GM12891 (cell line): Measurements from ENCODE around the gene ANOS1.
"Not testable (repeated sequence)": the region's sequence is repeated elsewhere in the genome, so short reads cannot be mapped to it uniquely, and the experiment has no call there.

Experiments
- DNase-seq: peaks from one replicate; pipeline ENCODE4 v3.0.0; 2011; ENCODE audit warnings: low spot score; ENCODE audit not compliant: insufficient read length
- FAIRE-seq: peaks from 2 replicates; lab custom pipeline; 2011; peaks lifted over from hg19 to GRCh38; lab: Jason Lieb, UNC
- PAX5 ChIP-seq: IDR thresholded peaks from 2 replicates; pipeline ENCODE4 v1.6.1; 2011; ENCODE audit warnings: low read length, moderate library complexity, mild to moderate bottlenecking; ENCODE audit not compliant: insufficient read depth, severe bottlenecking
- POLR2A ChIP-seq: IDR thresholded peaks from 2 replicates; pipeline ENCODE4 v1.6.1; 2011; ENCODE audit warnings: low read depth, low read length, control low read depth
- POLR2AphosphoS5 ChIP-seq: IDR thresholded peaks from 2 replicates; pipeline ENCODE4 v1.6.1; 2011; ENCODE audit warnings: low read depth, low read length, control low read depth
- POU2F2 ChIP-seq: IDR thresholded peaks from 2 replicates; pipeline ENCODE4 v1.6.1; 2011; ENCODE audit warnings: low read depth, mild to moderate bottlenecking, control low read depth, low read length, moderate library complexity
- SPI1 ChIP-seq: IDR thresholded peaks from 2 replicates; pipeline ENCODE4 v1.6.1; 2011; ENCODE audit warnings: low read depth, low read length, control low read depth
- TAF1 ChIP-seq: IDR thresholded peaks from 2 replicates; pipeline ENCODE4 v1.6.1; 2011; ENCODE audit warnings: low read depth, low read length, control low read depth

ANOS1 gene

DNA sequence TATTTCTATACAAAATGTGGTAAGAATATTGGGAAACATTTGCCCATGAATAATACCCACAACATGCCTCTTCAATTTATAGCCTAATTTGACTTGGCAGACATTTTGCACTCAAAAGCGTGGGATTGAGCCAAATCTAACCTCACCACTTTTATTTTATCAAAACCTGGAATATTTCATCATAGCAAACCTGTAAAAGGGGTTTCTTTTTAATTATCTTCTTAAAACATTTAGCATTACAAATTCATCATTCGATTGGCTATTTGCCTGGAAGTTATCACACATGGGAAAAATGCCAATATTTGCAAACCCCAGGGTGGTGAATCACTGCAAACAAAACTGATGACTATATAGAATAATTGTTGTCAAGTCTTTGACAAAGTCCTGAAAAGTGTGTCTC, 211.1 kb downstream of the ANOS1 start:
- no peak for TF ChIP-seq SPI1
- TF ChIP-seq POLR2AphosphoS5: no peak
- TF ChIP-seq POLR2A: no peak
- DNase-seq: no peak
- no peak for FAIRE-seq

DNA sequence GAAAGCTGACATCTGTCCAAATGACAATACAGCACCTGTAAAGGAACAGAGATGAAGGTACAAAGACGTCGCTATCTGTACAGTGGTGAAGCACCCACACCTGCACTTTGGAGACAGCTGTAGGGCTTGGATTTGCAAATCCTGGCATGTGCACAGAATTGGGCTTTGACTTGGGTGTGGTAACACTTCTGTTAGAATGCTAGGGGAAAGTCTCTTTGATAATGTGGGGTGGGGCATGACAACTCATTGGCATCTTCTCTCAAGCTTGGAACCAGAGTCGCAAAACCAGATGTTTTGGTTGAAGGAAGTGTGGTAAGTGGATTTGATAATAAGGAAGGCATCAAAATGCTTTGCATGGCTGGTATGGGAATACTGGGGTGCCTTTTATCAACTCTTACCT, 211.8 kb downstream of the ANOS1 start:
- DNase-seq (no peak), FAIRE-seq (no peak)
- TF ChIP-seq POLR2A (no peak), PAX5 (no peak), TAF1 (no peak), SPI1 (no peak), POLR2AphosphoS5 (no peak), POU2F2 (no peak)

DNA sequence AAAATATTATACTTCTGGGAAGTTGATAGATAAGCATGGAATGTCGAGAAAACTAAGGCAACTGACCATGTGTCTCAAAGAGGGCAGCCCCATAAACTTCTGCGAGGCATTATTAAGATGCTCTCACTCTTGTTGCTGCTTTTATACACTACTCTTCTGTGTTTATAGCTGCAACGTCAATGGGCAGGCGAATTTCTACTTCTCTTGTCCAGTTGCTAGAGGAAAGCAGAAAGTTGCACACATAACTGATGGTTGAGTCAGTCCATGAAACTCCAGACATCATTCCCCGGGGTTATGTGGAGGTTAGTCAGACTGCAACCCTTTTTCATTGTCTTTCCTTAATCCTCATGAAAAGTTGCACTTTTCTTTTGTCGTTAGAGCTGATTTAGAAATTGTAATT, 227.5 kb downstream of the ANOS1 start:
- no peak for TF ChIP-seq SPI1
- TF ChIP-seq PAX5: no peak
- no peak for TF ChIP-seq POLR2AphosphoS5
- TF ChIP-seq POLR2A: no peak
- no peak for TF ChIP-seq TAF1
- no peak for TF ChIP-seq POU2F2
- DNase-seq (no peak), FAIRE-seq (no peak)

DNA sequence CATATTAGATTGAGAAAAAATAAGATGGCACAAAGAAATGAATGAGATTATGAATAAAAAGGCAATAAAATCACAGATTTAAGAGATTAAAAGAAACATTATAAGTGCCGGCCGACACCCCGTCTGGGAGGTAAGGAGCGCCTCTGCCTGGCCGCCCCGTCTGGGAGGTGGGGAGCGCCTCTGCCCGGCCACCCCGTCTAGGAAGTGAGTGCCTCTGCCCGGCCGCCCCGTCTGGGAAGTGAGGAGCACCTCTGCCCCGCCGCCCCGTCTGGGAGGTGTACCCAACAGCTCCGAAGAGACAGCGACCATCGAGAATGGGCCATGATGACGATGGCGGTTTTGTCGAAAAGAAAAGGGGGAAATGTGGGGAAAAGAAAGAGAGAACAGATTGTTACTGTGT, 229.8 kb downstream of the ANOS1 start:
- not testable (repeated sequence) for FAIRE-seq, DNase-seq

DNA sequence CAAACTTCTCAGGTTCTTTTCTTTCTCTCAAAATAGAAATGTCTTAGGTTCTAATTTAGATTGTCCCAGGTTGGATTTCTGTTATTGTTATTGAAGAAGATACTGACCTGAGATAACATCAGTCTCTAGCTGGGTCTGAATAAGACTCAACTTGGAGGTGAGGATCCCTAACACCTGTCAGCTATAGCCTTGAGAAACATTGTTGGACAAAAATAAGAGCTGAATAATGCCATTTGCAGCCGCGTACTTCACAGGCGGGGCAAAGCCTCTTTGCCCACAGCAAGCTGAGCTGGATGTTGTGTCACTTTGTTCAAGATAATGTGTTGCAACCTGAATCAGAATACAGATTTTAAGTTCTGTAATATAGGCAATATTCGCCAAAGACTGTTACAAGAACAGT, 231.7 kb downstream of the ANOS1 start:
- TF ChIP-seq TAF1 (no peak), POU2F2 (no peak), POLR2AphosphoS5 (no peak), PAX5 (no peak), SPI1 (no peak), POLR2A (no peak)
- FAIRE-seq: no peak
- DNase-seq: no peak

DNA sequence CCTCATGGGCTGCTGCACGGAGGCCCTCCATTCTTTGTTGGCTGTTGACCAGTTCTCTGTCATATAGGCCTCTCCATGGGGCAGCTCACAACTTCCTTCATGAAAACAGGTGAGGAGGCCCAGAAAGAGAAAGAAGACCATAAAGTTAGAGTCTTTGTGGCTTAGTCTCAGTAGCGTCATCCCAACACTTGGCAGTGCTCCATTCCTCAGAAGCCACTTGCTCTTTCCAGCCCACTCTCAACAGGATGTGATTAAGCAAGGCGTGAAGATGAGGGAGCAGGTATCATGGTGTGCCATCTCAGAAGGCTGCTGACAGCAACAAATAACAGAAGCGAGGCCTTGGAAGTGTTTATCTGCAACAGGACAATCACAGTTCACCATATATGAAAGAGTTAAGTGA, 236.9 kb downstream of the ANOS1 start:
- DNase-seq: not testable (repeated sequence)
- FAIRE-seq: peak; percentile 81

DNA sequence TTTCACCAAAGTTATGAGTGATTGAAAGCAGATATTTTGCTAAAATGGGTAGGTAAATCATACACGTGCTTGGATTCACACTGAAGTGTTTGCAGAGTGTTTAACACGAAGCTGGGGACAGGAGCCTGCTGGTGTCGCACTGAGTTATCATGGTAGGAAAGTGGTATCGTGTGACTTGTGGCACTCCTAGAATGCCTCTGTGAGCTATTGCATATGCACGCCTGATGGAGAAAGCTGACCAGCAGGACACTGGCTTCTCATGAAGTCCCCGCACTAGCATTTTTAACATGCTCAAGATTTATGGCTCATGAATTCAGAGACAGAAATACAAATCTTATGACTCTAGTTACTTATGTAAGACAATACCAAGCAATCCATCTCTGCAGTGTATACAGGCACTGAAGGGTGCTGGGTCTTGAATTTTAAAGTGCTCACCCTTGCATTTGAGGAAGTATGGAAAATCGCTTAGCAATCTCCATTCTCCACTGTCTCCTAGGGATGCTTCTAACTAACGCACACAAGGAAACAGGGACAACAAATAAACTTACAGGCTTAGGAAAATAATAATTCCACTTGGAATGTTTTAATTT, 247.5 kb downstream of the ANOS1 start:
- DNase-seq (no peak), FAIRE-seq (no peak)
- no peak for TF ChIP-seq POU2F2
- no peak for TF ChIP-seq TAF1
- no peak for TF ChIP-seq PAX5
- no peak for TF ChIP-seq SPI1
- no peak for TF ChIP-seq POLR2AphosphoS5
- TF ChIP-seq POLR2A: no peak
